ENCODE results near the gene RHCG. TPM values are rescaled to one million over a fixed set of nuclear protein-coding genes. Genes with fewer than 3 reads are reported as not detected.

The RHCG gene
- total RNA-seq, 1 experiment from 2014 or later = not detected

- DNase-seq (ENCODE audit: low read depth) = no peak
Observed at GRCh38 chr15:89477411-89478242, 18.8 kb downstream of the RHCG start.

DNA sequence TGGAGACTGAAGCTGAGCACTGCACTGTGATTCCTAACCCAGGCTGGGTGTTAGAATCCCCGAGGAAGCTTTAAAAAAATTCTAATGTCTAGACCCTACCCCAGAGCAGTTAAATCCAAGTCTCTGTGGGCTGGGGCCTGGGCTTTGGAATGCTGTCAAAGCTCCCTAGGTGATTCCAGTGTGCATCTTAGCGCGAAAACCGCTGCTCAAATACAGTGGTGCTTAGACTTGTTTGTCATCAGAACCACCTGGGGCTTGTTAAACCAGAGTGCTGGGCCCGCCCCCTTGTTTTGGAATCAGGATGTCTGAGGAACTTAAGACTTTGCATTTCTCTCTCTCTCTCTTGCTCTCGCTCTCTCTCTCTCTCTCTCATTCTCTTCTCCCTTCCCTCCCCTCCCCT is 20.7 kb downstream of the RHCG start:
- DNase-seq (ENCODE audit: low read depth) = no peak

DNA sequence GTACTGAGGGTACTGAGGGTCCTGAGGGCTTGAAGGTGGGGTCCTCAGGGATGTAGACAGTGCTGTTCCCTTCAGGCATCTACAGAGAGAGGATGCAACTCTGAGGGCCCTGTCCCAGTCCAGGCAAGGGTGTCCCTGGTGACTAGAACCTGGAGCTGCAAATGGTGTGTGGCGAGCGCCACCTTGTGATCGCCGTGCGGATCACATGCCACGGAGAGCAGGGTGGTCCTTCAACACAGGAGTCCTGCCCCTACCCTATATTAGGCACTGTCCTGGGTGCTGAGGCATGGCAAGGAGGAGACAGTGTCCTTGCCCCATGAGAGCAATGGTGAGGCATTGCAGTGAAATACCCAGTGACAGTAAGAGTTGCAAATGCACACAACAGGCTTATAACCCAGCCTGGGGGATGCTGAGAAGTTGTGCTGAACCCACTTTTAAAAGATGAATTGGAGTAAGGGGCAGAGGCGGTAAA is 23.6 kb downstream of the RHCG start:
- peak; percentile 55 for DNase-seq (ENCODE audit: low read depth)

GRCh38 chr15:89469426-89470096 is 26.8 kb downstream of the RHCG start:
- peak; percentile 15 for DNase-seq (ENCODE audit: low read depth)

DNA sequence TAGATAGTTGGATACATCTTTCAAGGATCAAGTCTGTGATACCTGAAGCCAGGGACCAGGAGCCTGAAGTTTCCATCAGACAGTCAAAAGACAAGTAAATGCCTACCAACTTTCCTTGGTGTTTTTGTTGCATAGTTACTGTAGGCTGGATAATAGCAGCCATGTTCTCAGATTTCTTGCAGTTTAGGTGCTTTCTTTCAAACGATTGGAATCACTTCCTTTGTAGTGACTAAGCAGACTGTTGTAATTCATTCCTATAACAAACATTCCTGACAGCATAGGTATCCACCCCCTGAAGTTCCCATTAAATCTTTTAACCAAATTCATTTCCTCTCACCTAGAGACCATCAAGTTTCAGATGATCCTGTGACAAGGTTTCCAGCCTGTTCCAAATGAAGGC is 27.6 kb downstream of the RHCG start:
- DNase-seq (ENCODE audit: low read depth) = peak; percentile 71

- DNase-seq (ENCODE audit: low read depth) = no peak
Observed at GRCh38 chr15:89463113-89463512, 33.3 kb downstream of the RHCG start.

DNA sequence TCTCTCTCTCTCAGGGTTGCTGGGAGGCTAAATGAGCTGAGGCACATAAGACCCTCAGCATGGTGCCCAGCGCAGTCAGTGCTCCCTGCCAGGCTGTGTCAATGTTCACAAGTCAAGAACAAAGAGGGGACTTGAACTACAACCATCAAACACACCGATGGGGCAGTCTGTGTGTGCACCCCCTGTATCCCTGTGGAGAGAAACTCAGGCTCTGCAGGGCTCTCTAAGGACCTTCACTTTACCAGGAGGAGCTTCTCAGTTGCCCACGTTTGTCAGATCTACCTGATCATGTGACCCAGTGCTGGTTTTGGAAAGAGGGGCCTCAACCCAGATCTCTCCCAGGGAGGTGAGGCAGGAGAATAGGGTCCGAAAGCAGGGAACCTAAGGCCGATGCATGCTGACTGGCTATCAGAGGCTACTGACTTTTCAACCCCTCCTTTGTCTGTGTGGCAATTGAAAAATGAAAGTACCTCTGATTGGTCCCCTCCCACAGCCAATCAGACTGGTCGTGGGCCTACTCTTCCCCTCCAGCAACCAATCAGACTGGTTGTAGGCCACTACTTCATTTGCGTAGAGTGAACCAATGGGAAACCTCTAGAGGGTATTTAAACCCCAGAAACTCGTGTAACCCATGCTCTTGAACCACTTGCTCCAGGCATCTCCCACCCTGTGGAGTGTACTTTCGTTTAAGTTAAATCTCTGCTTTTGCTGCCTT is 34.0 kb downstream of the RHCG start:
- DNase-seq (ENCODE audit: low read depth) = peak; percentile 76

DNA sequence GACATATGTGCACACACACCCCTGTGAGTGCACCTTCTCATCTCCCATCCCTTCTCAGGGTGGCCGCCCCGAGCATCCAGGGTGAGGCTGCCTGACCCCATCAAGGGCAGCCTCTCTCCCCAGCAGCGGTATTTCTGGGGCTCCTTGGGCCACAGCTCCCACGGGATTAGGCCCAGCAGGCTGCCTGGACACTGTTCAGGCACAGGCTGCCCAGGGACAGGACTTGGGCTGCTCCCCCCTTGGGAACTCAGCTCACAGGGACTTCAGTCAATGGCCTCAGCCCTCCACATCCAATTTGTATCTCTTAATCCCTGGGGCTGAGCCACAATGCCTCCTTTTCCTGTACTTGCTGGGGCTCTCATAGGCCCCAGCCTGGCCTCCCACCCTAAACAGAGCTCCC is 35.0 kb downstream of the RHCG start:
- DNase-seq (ENCODE audit: low read depth) = no peak

DNA sequence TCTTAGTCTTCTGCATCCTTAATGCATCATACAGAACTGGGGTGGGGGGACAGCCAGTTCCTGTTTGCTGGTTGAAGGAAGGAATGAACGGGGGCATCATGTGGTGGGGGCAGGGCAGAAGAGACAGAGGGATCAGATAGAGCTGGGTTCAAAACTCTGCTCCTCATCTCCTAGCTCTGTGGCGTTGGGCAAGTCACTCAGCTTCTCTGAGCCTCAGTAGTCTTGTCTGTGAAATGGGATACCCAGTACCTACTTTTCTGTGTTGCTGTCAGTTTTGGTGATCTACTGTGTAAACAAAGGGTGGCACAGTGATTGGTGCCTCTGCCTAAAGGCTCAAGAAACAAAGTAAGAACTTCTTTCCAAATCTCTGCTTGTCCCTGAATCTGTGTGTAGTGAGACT is 36.3 kb downstream of the RHCG start:
- DNase-seq (ENCODE audit: low read depth) = no peak

GRCh38 chr15:89459271-89460038 is 36.9 kb downstream of the RHCG start:
- no peak for DNase-seq (ENCODE audit: low read depth)

GRCh38 chr15:89458440-89458839 is 37.9 kb downstream of the RHCG start:
- DNase-seq (ENCODE audit: low read depth) = peak; percentile 44

DNA sequence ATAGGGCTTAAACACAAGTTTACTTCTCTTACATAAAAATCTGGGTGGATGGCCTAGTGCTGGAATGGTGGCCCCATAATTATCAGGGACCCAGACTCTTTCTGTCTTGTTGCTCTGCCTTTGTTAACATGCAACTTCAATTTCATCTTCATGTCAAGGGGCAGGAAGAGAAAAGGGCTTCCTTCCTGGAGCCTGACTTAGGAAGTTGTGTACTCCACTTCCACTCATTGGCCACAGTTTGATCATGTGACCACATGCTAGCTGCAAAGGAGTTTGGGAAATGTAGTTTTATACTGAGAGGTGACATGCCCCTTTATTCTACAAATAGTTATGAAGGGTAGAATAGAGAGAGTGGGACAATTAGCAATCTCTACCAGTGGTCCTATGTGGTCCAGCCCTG is 39.3 kb downstream of the RHCG start:
- DNase-seq (ENCODE audit: low read depth) = peak; percentile 44

GRCh38 chr15:89455535-89455934 is 40.8 kb downstream of the RHCG start:
- DNase-seq (ENCODE audit: low read depth) = no peak

GRCh38 chr15:89452330-89452836 is 44.0 kb downstream of the RHCG start:
- DNase-seq (ENCODE audit: low read depth) = peak; percentile 40

GRCh38 chr15:89451846-89452245 is 44.5 kb downstream of the RHCG start:
- peak; percentile 18 for DNase-seq (ENCODE audit: low read depth)

- peak; percentile 47 for DNase-seq (ENCODE audit: low read depth)
Observed at GRCh38 chr15:89450076-89451006, 46.0 kb downstream of the RHCG start.

GRCh38 chr15:89448825-89449224 is 47.6 kb downstream of the RHCG start:
- DNase-seq (ENCODE audit: low read depth) = peak; percentile 25

DNA sequence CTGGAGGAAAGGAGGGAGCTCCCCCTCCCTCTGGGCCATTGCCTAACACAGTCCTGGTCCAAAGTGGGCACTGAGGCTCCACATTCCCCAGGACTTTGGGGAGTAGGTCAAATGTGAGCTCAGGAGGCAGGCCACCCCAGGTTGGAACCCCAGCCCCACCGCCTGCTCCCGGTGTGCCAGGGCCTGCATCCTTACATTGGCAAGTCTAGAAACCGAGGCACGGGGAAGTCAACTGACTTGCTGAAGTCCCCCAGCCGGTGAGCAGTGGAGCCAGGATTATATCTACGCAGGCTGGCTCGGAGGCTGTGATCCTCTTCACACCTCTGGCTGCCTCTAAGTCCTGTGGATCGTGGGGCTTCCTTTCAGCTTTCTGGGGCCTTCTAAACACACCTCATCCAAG is 48.7 kb downstream of the RHCG start:
- no peak for DNase-seq (ENCODE audit: low read depth)

GRCh38 chr15:89446255-89446891 is 50.0 kb downstream of the RHCG start:
- DNase-seq (ENCODE audit: low read depth) = no peak

DNA sequence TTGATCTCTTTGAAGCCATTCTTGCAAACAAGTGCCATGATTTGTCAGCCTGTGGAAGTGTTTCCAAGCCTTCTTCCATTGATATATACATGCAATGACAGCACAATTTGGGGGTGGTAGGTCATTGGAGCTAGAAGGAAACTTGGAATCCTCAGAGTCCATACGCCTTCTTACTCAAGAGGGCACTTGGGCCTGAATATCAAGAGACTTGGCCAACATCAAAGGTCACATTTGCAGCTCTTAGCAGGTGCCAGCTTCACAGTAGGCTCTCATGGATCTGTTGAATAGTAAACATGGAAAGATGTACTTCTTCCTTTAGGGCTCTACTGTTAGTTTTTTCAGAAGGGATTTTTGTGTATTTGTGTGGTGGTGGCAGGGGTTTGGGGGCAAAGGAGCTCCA is 50.9 kb downstream of the RHCG start:
- DNase-seq (ENCODE audit: low read depth) = no peak

All from M059J (cell line).